CMK (cell line): Measurements from ENCODE around the gene ELK3.

Source experiments
- DNase-seq: peaks from one replicate; pipeline ENCODE4 v3.0.0-alpha.2; 2010; ENCODE audit warnings: low read depth

The ELK3 gene

DNA sequence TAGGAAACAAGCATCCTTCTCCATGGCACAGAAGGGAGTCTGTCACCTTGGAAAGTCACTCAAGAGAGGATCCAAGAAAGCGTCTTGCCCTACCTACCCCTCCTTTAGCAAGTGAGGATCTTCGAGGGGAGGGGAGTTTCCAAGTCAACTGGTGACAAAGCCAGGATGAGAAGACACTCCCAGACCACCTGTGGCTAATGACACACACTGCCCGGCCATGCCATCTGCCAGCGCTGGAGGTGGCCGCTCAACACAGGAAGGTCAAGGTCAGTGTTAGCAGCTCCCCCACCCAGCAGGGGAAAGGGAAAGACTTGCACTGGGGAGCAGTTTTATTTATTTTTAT lies 41.3 kb downstream of the ELK3 start:
- DNase-seq, result no peak

DNA sequence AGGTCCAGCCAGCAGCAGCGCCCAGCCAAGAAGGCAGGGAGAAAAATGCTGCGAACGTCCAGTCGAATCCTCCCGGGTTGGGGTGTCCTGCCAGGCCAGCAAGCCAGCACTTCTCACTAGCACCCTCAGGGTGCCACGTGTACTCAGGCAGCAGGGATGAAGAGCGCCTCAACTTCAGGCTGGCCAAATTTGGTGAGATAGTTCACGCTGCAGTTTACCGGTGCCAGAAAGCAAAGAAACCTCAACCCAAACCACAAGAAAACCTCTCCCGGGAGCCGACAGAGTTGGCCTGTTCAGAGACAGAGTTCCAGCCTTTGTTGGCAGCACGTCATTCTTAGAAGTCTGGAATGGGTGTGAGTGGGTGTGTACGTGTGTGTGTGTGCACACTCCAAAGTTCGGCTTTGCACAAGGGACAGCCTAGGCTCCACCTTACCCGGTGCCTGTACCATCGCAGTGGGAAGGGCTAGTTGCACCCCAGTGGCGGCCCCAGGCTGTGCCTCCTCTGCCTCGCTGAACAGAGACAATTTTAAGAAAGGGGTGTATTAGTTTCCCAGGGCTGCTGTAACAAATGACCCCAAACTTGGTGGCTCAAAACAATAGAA lies 42.1 kb downstream of the ELK3 start:
- DNase-seq, result no peak

DNA sequence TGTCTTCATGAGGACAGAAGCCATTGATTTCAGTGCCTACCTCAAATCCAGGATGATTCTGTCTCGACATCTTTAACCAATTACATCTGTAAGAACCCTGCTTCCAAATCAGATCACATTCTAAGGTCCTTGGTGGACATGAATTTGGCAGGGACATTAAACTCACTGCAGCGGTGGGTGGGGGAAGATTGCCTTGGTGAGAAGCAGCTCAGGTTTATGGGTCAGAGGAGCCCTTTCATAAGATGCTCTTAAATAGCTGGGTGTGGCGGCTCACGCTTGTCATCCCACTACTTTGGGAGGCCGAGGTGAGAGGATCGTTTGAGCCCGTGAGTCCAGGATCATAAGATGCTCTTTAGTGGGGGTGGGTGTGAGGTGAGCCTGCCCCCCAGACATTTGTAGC lies 42.9 kb downstream of the ELK3 start:
- no peak for DNase-seq

DNA sequence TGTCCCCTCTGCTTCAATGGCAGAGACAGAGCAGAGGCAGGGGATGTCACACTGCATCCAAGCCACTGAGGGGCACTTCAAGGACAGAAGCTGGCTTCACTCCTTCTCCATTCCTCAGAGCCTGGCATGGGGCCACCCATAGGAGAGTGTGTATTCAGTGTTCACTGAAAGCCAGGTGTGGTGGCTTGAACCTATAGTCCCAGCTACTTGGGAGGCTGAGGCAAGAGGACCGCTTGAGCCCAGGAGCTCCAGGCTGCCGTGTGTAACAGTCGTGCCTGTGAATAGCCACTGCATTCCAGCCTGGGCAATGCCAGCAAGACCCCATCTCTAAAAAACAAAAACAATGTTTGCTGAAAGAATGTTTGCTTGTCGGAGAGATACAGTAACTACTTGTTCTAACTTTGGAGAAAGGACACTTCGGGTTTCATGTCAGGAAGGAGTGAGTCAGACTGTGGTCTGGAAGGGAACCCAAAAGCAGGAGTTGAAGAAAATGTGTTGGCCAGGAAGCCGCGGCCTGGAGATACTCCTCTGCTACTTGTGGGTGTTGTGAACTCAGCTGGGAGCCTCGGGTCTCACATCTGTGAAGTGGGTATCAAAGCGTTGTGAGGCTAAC lies 43.4 kb downstream of the ELK3 start:
- peak; percentile 15 for DNase-seq

DNA sequence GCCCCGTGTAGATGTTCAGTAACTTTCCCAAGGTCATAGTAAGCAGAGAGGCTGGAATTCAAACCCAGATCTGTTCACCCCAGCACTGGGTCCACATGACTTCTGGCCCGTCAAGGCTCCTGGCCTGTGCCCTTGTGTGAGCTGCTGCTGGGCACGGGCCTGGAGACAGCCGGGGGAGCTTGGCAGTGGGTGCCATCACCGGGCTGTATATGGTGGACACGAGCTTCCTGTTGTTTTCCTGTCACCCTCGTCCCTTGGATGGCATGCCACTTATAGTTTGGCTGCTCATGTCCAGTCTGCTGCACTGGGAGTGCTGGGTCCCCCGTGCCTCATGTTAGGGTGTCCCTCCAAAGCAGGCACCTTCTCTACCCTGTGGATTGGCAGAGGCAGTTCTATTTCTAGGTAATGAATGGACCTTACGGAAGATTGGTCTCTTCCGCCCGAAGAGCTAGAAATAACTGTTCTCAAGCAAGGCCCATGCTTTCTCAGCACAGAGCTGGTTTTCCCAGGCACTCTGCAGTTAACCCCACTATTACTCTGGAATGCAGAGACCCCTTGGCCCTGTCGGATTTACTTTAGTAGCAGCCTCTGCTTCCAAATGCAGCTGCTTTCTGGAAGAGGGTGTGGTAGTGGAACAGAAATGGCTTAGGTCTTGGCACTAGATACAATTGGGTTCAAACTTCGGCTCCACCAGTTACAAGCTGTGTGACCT lies 44.3 kb downstream of the ELK3 start:
- DNase-seq, result no peak

DNA sequence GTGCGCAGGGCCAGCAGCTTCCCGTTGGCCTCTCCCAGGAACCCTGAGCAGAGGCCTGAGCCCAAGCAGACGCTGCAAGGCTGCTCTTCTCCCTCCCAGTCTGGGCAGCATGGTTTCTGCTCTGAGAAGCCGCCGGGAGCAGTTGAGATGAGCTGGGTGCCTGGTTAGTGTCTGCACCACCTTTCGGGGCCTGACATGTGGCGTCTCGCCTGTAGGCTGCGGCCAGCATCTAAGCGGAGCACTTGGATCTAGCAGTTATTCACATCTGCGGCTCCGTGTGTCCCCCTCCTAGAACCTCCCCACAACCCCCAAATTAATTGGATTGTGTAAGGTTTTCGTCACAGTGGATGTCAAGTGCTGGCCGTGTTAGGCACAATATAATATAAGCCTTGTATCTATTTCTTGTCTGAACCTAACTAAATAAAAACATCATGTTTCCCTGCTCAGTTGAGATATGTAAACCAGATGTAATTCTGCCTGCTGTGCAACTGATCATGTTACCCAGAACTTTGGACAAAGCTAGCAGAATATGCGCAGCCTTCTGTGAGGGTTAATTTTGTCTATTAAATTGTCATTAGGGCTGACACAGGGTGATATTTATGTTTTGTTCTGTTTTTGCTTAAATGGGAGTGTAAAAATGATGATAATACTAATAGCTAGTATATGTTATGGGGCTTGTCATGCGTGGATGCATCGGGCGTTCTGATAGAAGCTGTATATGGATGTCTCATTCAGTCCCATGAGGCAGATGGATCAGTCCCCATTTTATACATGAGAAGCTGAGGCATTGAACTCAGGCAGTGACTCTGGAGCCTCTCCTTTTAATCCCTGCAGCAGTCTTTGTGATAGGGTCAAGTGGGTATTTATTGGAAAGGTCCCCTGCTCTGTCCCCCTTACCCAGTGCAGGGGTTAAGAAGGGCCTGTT lies 45.8 kb downstream of the ELK3 start:
- DNase-seq, result no peak

DNA sequence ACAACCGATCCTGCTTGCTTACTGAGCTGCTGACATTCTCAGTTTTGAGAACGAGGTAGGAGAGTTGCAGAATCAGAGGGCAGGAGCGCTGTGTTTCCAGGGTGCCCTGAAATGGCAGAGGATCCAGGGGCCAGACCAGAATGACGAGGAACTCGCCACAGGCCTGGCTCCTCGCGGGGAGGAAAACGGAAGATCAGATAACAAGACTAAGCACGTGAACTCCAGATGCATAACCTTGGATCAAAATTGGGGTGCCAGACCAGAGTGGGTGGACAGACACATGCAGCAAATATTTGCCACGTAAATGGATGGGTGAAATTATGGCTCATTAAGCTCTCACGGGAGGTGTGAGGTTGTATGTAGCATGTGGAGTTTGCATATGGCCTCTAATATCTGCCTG lies 46.5 kb downstream of the ELK3 start:
- DNase-seq, result no peak

DNA sequence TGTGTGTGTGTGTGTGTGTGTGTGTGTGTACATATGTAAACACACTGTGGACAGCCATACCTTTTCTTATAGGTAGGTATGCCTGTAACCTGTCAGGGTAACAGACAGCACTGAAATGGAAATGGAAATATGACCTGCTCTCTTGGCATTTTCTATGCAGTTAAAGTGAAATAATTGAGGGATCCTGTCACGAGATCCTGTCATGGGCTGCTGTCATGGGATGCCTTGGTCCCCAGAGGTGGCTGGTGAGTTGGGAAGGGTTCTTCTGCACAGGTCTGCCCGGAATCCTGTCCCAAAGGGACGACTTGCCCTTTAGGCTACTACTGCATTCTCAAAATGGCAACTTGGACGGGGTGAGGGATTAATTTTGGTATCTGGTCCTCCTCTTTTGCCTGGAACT lies 47.3 kb downstream of the ELK3 start:
- no peak for DNase-seq

DNA sequence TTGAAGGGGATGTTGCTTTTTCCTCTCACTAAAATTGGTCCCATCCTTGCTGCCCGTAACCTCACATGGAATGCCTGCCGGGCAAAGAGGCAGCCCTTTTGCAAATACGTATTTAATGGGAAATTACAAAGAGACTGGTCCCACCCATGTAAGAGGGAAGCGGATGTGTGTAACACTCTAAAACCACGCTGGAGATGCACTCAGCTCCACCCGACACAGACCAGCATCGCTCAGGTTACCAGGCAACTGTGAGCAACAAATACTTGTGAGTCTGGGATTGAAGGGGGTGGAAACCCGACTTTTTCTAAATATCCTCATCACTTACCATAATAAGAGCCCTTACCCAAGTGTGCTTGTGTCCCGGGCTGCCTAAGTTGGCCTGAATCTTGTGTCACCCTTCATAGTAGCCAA lies 47.7 kb downstream of the ELK3 start:
- DNase-seq, result no peak

DNA sequence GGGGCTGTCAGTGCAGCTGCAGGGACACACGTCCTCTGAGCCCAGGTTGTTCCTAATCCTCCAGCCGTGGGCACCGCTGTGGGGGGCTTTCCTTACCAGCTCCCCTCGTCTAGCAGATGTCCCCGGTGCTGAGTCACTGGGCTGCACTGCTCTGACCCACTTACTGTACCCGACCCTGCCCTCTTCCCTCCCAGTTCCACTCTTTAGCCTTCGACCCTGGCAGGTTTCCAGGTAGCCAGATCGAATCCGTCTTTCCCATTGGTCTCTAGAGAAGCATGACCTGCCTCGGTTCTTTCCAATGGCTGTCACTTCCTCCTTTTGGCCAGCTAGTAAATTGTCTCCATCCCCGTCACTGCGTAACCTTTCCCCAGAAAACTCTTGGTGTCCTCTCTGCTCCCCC lies 48.4 kb downstream of the ELK3 start:
- DNase-seq, result no peak

DNA sequence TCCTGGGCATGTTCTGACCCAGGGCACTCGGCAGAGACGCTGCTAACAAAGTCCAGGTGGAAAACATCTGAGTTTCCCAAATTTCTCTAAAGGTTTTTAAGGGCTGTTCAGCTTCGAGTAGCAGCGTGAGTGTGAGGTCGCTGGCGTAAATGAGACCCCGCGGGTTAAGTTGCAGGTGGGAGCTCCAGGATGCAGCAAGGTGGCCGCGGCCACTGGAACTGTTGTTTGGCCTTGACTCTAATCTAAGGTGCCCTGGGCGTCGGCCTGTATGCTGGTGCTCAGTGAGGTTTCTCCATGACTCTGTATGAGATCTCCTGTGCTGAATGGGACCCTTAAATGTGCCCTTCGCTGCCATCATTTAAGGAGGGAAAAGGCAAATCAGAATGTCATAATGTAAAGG lies 50.7 kb downstream of the ELK3 start:
- no peak for DNase-seq

DNA sequence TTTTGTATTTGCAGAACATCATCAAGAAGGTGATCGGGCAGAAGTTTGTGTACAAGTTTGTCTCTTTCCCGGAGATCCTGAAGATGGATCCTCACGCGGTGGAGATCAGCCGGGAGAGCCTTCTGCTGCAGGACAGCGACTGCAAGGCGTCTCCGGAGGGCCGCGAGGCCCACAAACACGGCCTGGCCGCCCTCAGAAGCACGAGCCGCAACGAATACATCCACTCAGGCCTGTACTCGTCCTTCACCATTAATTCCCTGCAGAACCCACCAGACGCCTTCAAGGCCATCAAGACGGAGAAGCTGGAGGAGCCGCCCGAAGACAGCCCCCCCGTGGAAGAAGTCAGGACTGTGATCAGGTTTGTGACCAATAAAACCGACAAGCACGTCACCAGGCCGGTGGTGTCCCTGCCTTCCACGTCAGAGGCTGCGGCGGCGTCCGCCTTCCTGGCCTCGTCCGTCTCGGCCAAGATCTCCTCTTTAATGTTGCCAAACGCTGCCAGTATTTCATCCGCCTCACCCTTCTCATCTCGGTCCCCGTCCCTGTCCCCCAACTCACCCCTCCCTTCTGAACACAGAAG lies 52.8 kb downstream of the ELK3 start:
- DNase-seq, result no peak

DNA sequence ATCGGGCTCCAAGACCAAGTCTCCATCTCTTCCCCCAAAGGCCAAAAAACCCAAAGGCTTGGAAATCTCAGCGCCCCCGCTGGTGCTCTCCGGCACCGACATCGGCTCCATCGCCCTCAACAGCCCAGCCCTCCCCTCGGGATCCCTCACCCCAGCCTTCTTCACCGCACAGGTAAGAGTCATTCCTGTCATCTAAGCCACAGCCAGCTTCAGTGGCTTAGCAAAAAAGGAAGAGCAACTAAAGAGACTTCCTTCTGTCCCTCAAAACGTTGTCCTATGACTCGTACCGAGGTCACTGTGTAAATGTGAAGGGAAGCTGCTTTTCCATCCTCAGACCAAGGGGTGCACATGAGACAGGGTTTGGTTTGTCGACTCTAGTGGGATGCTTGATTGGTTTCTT lies 53.4 kb downstream of the ELK3 start:
- DNase-seq, result no peak

DNA sequence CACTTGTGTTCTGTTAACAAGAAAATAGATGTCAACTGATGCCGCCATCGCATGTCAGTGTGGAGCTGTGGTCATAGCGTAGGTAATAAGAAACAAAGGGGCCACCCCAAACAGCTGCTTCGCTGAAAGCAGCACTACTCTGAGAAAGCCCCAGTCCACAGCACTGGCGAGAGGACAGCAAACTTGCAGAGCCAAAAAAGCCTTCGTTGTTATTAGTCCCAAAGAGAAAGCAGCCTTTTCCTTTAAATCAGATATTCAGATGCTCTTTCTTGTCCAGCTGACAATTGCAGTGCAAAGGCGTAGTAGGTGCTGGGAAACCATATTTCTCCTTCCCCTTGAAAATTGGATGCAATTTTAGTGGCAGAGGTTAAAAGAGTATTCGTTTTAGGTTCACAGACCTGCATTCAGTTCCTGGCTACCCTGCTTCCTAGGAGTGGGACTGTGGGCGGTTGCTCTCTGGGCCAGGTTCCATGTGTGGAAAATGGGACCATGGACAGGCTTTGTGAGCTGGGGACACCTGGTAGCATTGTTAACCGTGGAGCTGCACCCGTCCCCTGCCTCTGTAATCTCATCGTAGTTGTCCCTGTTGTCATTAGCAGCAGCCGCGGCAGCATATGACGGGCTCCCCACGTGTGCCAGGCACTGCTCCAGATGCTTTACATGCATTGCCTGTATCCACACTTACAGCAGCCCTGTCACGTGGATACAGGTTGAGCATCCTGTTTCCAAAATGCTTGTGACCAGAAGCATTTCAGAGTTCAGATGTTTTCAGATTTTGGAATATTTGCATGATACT lies 54.2 kb downstream of the ELK3 start:
- no peak for DNase-seq

DNA sequence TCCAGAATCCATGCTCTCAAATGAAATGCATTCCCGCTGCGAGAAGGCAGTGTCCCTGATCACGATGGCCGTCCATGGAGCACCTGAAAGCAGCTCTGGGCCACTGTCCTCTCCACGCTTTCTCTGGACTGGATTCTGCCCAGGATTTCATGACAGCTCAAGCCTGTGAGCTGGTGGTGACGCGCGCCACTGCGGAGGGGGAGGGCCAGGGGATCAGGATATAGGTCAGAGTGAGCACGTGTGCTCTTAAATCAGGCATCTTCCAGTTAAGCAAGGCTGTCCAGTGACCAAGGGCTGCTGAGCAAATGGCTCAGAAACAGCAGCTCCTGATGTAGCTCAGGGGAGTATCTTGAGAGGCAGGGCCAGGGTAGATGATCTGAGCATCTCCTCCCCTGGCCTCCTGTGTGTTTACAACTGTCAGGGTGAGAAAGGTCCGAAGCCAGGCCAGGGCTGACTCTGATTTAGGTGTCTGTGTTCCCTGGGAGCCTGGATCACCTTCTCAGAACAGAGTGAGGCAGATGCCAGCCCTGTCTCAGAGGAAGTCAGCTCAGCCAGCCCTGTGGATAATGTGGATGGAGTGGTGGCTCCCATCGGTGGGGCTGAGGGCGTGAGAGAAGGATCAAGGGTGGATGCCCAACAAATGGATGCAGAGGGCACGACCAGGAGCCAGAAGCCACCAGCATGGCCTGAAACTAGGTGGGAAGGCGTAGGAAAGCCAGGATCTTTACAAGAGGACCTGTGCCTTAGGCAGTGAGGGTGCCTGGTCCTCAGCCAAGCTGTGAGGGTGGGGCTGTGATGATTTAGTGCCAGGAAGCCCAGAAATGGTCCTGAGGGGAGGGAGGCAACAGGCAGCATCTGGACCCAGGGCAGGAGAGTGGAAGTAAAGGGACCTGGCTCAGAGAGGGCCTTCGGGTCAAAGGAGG lies 55.3 kb downstream of the ELK3 start:
- DNase-seq, result no peak

DNA sequence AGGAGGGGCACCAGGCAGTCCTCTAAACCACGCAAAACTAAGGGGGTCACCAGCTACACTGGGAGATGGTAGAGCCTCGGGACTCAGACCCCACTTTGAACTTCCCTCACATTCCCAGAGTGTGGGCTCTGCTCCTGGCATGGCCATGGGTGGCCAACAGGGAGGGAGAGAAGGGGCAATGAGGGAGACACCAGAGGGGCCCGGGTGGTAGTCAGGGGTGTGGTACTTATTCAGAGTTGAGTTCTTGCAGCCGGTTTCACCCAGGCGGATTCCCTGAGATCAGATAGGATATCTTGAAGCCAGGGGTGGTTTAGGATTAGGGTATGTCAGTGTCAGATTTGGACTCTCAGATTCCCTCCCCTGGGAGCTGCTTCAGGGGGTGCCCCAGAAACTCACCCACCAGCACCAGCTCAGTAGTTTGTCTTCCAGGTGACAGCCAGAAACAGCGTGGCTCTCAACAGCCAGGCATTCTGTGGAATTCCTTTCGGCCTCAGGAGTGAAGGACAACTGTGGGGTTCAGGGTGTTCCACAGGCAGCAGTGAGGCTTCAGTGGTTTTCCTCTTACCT lies 56.0 kb downstream of the ELK3 start:
- no peak for DNase-seq

DNA sequence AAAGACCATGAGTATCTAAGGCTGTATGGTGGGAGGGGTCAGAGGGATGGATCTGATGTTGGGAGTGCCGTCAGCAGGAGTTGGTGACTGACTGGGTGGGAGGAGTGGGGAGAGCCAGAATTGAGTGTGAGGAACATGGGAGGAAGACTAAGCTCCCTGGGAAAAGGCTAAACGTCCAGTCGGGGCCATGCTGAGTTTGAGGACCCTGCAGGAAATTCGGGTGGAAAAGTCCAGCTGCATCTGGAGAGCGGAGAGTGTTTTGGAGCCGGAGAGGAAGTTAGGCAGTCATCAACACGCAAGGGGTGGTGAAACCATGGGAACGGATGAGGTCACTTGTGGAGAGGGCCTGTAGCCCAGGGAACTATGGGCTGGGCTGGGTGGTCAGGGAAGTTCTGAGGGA lies 60.9 kb downstream of the ELK3 start:
- DNase-seq, result no peak

DNA sequence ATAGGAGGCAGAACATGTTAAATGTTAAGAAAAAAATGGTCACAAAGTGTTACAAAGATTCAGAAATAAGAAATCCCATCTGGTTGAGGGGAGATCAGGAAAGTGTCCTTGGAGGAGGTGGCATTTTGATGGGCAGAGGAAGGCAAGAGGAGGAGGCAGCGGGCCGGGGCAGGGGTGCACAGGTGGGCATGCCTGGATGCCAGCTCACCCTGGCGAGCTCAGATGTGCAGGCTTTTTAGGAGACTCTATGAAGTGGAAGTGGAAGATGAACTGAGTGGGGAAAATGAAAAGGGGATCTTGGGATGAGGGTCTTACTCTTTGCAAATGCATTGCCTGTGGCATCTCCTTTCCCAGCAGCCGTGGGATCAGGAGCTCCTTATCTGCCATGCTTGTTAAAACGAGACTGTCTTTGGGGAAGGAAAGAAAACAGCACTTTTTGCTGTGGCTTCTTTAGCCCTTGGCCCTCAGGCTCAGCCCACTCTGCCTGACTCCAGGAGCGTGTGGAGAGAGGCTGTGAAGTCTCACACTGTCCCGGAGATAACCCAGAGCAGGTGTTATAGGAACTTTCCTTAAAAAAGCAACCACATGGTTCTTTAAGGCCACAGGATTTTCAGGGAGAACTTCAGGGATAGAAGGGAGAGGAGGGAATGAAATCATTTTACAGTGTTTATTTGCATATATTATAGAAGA lies 62.6 kb downstream of the ELK3 start:
- no peak for DNase-seq

DNA sequence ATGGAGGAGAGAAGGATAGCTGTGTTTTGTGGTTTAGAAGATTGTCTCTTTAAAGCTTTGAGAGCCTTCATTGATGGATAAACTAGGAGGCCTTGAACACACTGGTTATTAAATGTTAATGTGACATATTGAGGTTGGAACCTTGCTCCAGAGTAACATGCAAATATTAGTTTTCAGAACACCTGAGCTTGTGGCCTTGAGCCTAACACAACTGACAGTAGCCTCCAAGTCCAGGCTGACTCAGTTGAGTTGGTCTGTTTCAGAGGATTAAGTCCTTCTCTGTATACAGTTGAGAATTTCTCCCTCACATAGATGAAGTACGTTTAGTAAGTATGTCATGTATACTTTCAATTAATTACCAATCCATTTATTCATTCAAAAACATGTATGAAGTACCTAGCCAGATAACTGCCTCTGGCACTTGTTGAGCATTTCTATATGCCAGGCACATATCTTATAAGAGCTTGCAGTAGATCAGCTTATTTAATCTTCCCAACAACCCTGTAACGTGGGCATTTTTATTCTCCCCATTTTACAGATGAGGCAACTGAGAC lies 63.5 kb downstream of the ELK3 start:
- no peak for DNase-seq
